HS-5 (cell line): ENCODE data around the gene TFPI.

Source experiments
- DNase-seq: peaks from one replicate; pipeline ENCODE4 v3.0.0-alpha.2; 2012; ENCODE audit warnings: low read depth

TFPI gene

GRCh38 chr2:187504312-187504921 lies 49.8 kb downstream of the TFPI start:
- DNase-seq = no peak

GRCh38 chr2:187503700-187504099 lies 50.5 kb downstream of the TFPI start:
- DNase-seq = no peak

- no peak for DNase-seq
These were observed 51.8 kb downstream of the TFPI start for GRCh38 chr2:187502467-187502866.

GRCh38 chr2:187500585-187501359 lies 53.5 kb downstream of the TFPI start:
- peak; percentile 53 for DNase-seq

GRCh38 chr2:187499941-187500532 lies 54.2 kb downstream of the TFPI start:
- DNase-seq = peak; percentile 48

- DNase-seq = peak; percentile 22
These were observed 56.3 kb downstream of the TFPI start for GRCh38 chr2:187497858-187498463.

GRCh38 chr2:187497140-187497539 lies 57.1 kb downstream of the TFPI start:
- DNase-seq = no peak

- no peak for DNase-seq
These were observed 58.9 kb downstream of the TFPI start for GRCh38 chr2:187495324-187495723.

- no peak for DNase-seq
These were observed 60.2 kb downstream of the TFPI start for GRCh38 chr2:187493877-187494568.

GRCh38 chr2:187493180-187493579 lies 61.1 kb downstream of the TFPI start:
- no peak for DNase-seq

GRCh38 chr2:187486241-187486640 lies 68.0 kb downstream of the TFPI start:
- DNase-seq = no peak

GRCh38 chr2:187485523-187485922 lies 68.7 kb downstream of the TFPI start:
- DNase-seq = no peak

GRCh38 chr2:187483537-187483936 lies 70.7 kb downstream of the TFPI start:
- DNase-seq = no peak

GRCh38 chr2:187482796-187483195 lies 71.4 kb downstream of the TFPI start:
- DNase-seq = no peak

- DNase-seq = no peak
These were observed 72.7 kb downstream of the TFPI start for GRCh38 chr2:187481543-187481942.

- no peak for DNase-seq
These were observed 75.5 kb downstream of the TFPI start for GRCh38 chr2:187478719-187479118.

- no peak for DNase-seq
These were observed 77.2 kb downstream of the TFPI start for GRCh38 chr2:187477051-187477450.

GRCh38 chr2:187475499-187476248 lies 78.6 kb downstream of the TFPI start:
- DNase-seq = no peak

- DNase-seq = no peak
These were observed 83.5 kb downstream of the TFPI start for GRCh38 chr2:187470698-187471097.

GRCh38 chr2:187469538-187469937 lies 84.7 kb downstream of the TFPI start:
- DNase-seq = no peak

GRCh38 chr2:187468262-187468661 lies 86.0 kb downstream of the TFPI start:
- no peak for DNase-seq
